Astrocyte of the cerebellum (primary cell): ENCODE results near the gene KRTAP10-10.
"Not testable (repeated sequence)": the region's sequence is repeated elsewhere in the genome, so short reads cannot be mapped to it uniquely, and the experiment has no call there.

Experiments used
- DNase-seq: peaks from one replicate; pipeline ENCODE4 v3.0.0-alpha.2; 2011; ENCODE audit warnings: low read depth
- H3K4me3 ChIP-seq: 2 replicates; pipeline ENCODE4 v1.5.1; 2011; ENCODE audit warnings: mild to moderate bottlenecking, low read depth, low read length, moderate library complexity
- in situ Hi-C: cut with HindIII; loops from 2 replicates; pipeline ENCODE4 v1.10.0; 2017; ENCODE audit warnings: low sequenced_read_pairs
- TF ChIP-seq, protein P1 (sequence below): IDR thresholded peaks from 2 replicates; pipeline ENCODE4 v1.5.1; 2012; ENCODE audit warnings: low read length, low read depth, moderate library complexity, mild to moderate bottlenecking; ENCODE audit errors: missing control alignments

KRTAP10-10 gene

DNA sequence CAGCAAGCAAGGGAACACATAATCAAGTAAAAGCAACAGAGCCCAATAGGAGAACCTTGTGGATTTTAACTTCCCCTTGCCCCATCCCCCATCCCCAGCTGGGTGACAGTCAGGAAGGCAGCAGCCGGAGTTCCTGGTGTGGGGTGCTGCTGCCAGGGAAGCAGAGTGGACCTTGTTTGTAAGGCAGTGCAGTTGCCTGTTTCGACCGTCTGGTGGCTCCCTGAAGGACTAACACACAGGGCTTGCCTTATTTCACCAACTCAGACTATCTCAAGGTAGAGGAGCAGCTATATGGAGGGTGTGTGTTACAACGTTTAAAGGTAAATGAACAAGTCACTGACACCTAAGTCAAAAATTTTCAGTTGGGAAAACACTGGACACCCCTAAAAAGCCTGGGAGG is 18.7 kb upstream of the KRTAP10-10 start:
- TF ChIP-seq, protein P1, sequence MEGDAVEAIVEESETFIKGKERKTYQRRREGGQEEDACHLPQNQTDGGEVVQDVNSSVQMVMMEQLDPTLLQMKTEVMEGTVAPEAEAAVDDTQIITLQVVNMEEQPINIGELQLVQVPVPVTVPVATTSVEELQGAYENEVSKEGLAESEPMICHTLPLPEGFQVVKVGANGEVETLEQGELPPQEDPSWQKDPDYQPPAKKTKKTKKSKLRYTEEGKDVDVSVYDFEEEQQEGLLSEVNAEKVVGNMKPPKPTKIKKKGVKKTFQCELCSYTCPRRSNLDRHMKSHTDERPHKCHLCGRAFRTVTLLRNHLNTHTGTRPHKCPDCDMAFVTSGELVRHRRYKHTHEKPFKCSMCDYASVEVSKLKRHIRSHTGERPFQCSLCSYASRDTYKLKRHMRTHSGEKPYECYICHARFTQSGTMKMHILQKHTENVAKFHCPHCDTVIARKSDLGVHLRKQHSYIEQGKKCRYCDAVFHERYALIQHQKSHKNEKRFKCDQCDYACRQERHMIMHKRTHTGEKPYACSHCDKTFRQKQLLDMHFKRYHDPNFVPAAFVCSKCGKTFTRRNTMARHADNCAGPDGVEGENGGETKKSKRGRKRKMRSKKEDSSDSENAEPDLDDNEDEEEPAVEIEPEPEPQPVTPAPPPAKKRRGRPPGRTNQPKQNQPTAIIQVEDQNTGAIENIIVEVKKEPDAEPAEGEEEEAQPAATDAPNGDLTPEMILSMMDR = no peak
- in situ Hi-C loops = no loop called here
- no peak overlapping the region for H3K4me3 ChIP-seq
- DNase-seq = no peak

DNA sequence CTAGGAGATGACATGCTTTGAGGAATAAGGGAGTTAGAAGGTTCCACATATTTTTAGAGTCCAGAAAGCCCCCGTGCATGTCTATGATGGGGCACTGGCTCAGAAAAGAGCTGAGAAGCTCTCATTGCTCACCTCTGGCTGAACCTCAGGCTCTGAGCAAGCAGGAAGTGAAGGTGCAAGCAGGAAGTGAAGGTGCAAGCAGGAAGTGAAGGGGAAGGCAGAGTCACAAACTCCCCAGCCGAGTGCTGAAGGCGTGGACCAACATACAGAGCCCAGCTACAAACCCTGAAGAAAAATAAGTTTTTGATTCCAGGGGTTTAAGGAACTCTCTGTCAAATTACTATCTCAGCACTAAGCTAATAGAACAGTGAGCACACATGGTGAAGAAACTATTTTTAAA is 18.2 kb upstream of the KRTAP10-10 start:
- TF ChIP-seq, protein P1 = no peak
- H3K4me3 ChIP-seq = no peak overlapping the region
- in situ Hi-C loops = no loop called here
- no peak for DNase-seq

DNA sequence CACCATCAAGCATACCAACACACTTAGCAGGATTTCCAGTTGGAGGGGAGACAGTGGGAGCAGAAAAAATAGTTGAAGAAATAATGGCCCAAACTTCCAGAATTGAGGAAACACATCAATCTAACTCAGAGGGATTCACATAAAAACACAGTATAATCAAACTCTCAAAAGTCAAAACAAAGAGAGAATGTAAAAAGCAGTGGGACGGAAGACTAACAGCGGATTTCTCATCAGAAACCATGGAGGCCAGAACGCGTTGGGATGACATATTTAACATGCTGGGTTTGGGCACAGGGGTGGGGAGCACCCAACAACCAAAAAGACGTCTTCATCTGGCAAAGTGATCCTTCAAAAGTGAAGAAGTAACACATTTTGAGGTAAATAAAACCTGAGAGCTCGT is 17.3 kb upstream of the KRTAP10-10 start:
- in situ Hi-C loops = no loop called here
- TF ChIP-seq, protein P1 = no peak

DNA sequence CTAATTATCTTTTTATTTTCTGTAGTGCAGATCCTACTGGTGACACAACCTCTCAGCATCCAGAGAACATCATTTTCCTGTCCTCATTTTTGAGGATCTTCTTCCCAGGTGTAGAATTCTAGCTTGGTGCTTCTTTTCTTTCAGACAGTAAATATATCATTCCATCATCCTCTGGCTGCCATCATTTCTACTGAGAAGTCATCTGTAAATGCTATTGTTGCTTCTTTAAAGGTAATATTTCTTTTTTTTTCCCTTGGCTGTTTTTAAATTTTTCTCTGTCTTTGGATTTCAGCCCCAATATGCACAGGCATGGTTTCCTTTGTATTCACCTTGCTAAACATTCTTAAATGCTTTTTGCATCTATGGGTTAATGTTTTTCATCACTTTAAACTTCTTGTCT is 13.6 kb upstream of the KRTAP10-10 start:
- in situ Hi-C loops = no loop called here
- no peak for DNase-seq
- H3K4me3 ChIP-seq = no peak overlapping the region
- TF ChIP-seq, protein P1 = no peak

More for the DNA sequence above, 17.3 kb upstream of the KRTAP10-10 start:
- H3K4me3 ChIP-seq = no peak overlapping the region
- DNase-seq = no peak

DNA sequence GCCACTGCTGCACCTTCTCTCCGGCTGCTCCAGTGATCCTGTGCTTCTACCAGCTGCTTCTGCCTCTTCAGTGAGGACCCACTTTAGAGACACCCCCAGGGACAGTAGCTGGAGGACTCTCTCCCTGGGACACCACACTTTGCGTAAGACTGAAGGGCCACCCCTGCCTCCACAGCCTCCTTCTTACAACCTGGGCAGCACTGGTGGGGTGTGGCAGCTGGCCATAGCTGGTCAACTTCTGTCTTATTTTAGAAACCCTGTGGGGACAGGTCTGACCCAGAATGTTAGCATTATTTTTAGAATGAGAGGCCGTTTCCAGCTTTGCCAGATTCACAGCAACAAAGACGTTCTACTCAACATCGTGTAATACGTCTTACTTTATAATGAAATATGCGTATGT is 11.4 kb upstream of the KRTAP10-10 start:
- TF ChIP-seq, protein P1 = no peak
- no peak for DNase-seq
- in situ Hi-C loops = no loop called here
- H3K4me3 ChIP-seq = no peak overlapping the region

DNA sequence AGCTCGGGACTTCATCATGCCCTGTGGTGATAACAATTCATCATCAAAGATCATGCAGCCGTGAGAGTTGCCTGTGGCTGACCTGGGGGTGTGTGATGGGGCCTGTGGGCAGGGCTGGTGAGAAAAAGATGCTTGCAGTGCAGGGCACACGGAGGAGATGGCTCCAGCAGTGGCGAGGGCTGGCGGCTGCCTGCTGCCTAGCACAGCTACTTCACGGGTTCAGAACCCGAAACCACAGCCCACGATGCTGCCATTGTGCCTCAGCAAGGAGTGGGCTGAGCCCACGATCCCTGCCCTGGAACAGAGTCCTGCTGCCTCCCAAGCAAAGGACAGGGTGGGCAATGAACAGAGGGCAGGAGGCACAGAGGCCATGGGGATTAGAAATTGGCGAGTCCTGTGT is 10.9 kb upstream of the KRTAP10-10 start:
- in situ Hi-C loops = no loop called here
- DNase-seq = no peak
- no peak overlapping the region for H3K4me3 ChIP-seq
- TF ChIP-seq, protein P1 = no peak

DNA sequence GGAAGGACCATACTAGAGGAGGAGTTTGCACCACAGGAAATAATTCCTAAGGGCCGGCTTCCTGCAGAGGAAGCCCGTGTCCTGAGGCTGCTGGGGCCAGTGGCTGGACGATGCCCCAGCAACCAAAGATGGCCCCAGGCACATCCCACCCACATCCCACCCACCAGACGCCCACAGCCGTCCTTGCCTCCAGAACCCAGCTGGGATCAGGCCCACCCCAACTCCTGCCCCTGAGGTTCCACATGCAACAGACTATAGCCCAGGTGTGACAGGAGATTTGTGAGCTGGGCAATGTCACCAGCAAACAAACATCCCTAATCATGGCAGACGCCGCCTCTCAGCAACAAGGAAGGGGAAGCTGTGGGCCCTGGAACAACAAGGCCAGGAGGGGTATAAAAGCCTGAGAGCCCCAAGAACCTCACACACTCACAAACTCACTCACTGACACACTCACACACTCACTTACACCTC is 10.4 kb upstream of the KRTAP10-10 start, which contains the start of gene KRTAP10-9:
Gene KRTAP10-9 (plus strand): TSS at position 421 of the 471 bp plus-strand sequence. CDS start 79 bp downstream, outside the sequence.
- H3K4me3 ChIP-seq = no peak within 1 kb of the TSS
- in situ Hi-C loops = no loop called here
- TF ChIP-seq, protein P1 = no peak
- no peak for DNase-seq

DNA sequence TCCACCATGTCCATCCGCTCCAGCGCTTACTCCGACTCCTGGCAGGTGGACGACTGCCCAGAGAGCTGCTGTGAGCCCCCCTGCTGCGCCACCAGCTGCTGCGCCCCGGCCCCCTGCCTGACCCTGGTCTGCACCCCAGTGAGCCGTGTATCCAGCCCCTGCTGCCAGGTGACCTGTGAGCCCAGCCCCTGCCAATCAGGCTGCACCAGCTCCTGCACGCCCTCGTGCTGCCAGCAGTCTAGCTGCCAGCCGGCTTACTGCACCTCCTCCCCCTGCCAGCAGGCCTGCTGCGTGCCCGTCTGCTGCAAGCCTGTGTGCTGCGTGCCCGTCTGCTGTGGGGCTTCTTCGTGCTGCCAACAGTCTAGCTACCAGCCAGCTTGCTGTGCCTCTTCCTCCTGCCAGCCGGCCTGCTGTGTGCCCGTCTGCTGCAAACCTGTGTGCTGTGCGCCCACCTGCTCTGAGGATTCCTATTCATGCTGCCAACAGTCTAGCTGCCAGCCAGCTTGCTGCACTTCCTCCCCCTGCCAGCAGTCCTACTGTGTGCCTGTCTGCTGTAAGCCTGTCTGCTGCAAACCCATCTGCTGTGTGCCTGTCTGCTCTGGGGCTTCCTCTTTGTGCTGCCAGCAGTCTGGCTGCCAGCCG is 9.9 kb upstream of the KRTAP10-10 start:
- H3K4me3 ChIP-seq, in situ Hi-C loops, DNase-seq: not testable (repeated sequence)

DNA sequence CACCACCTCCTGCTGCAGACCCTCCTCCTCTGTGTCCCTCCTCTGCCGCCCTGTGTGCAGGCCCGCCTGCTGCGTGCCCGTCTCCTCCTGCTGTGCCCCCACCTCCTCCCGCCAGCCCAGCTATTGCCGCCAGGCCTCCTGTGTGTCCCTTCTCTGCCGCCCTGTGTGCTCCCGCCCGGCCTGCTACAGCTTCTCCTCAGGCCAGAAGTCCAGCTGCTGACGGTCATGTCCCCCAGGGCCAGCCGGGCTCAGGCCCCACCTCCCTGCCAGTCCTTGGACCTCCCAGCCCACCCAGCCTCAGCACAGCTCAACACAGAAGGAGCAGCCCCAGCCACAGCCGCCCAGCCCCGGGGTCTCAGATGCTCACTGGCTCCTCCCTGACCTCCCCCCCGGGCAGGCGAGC is 9.3 kb upstream of the KRTAP10-10 start:
- in situ Hi-C loops, DNase-seq, H3K4me3 ChIP-seq: not testable (repeated sequence)
